Dermis microvascular lymphatic vessel endothelial cell (primary cell): ENCODE results near the gene NOC2L. TPM values are rescaled to one million over a fixed set of nuclear protein-coding genes. Genes with fewer than 3 reads are reported as not detected.
"Not testable (repeated sequence)": the region's sequence is repeated elsewhere in the genome, so short reads cannot be mapped to it uniquely, and the experiment has no call there.

Source experiments
- DNase-seq, 2 donors: peaks; one replicate each; pipeline versions ENCODE4 v3.0.0 to v3.0.0-alpha.2; 2010; ENCODE audit warnings: low read depth in 2 of 2
- total RNA-seq: library from RNA; depleted of rRNA; stranded (reverse); fragments of >200 nt; gene quantifications from 2 replicates; pipeline ENCODE4 v1.2.1, GENCODE V29; 2014

The NOC2L gene
- total RNA-seq, 1 donor from 2014 or later, result 67.9 TPM

DNA sequence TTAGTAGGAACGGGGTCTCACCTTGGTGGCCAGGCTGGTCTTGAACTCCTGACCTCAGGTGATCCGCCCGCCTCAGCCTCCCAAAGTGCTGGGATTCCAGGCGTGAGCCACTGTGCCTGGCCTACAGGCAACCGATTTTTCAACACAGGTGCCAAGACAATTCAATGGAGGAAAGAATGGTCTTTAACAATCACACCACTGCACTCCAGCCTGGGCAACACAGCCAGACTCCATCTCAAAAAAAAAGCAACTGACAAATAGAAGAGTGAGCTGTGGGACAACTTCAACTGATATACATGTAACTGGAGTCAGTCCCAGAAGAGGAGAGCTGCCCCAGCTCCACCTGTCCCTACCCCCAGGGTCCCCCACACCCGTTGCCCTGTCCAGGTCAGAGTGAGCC lies 35.5 kb upstream of the NOC2L start:
- not testable (repeated sequence) for DNase-seq

GRCh38 chr1:993379-993995 lies 34.4 kb upstream of the NOC2L start:
- DNase-seq, result no peak

DNA sequence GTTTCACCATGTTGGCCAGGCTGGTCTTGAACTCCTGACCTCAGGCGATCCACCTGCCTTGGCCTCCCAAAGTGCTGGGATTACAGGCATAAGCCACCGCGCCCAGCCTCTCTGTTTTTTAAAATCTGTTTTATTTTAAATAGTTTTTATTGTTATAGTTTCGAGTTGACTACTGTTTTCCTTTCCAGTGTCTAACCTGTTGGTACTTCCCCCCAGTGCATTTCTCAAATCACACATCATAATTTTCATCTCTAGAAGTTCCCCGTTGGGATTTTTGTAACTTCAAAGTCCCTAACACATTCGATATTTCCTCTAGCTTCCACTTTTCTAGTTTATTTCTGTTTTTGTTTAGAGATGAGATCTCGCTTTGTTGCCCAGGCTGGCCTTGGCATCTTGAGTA lies 33.3 kb upstream of the NOC2L start:
- DNase-seq, result no peak

- no peak for DNase-seq
Measured at GRCh38 chr1:991895-992294, 32.8 kb upstream of the NOC2L start.

DNA sequence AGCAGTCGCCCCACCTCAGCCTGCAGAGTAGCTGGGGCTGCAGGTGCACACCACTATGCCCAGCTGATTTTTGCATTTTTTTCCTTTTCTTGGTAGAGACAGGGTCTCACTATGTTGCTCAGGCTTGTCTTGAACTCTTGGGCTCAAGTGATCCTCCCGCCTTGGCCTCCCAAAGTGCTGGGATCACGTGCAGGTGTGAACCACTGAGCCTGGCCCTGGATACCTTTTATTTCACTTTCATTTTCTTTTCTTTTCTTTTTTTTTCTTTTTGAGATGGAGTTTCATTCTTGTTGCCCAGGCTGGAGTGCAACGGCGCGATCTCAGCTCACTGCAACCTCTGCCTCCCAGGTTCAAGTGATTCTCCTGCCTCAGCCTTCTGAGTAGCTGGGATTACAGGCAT lies 32.2 kb upstream of the NOC2L start:
- DNase-seq, result not testable (repeated sequence)

GRCh38 chr1:988061-988460 lies 29.0 kb upstream of the NOC2L start:
- DNase-seq, result not testable (repeated sequence)

- DNase-seq, result no peak
Measured at GRCh38 chr1:985126-985525, 26.1 kb upstream of the NOC2L start.

GRCh38 chr1:984476-984814 lies 25.4 kb upstream of the NOC2L start:
- no peak for DNase-seq

GRCh38 chr1:983798-984475 lies 24.9 kb upstream of the NOC2L start:
- peak in 1 of 2 donors; percentile 33 for DNase-seq

DNA sequence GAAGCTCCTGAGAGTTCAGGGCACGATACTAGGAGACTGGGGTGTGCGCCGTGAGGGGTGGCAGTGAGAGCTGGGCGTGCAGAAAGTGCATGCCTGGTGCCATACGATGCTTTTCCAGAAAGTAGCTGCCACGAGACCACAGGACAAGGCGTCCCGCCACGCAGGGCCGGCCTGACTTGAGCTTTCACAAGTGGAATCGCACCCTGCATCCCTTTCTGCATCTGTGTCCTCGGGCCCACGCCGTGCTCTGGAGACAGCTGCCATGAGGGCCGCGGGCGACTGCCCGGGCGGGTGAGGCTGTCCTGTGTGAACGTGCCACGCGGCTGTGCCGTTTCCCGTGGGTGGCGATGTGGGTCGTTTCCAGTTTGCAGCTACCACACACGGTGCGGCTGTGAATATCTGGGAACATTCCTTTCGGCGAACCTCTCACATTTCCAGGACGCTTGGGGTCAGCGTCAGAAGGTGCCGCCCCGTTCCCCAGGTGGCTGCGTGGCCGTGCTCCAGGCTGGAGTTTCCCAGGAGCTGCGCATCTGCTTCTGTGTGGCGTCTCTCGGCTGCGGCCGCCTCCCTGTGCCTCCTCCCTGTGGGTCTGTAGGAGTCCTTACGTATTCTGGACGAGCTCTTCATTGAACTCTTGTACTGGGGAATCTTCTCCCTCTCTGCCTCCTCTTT lies 23.8 kb upstream of the NOC2L start:
- DNase-seq, result no peak

DNA sequence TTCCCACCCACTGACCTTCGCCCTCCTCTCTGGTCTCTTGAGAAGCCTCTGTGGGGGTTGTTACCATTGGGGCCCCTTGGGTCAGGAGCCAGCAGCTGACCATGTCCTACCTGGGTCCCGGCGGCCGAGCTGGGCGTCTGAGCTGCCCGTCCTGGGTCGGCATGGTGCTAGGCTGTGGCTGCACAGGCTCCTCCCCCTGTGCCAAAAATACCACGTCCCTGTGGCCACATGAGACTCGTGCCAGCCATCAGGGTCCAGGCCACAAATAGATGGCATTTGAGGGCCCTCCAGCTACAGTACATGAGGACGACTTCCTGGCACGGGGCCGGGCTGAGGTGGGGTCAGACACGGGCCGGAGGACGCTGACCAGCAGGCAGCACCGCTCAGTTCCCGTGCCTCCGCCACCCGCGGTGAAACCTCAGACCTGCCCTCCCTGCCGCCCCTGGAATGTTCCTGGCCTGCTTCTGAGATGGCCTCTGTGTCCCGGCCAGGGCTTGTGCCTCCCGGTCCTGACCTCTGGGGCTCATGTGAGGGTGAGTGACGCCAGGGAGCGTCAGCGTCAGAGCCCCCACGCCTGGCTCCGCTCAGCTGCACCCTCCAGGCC lies 23.0 kb upstream of the NOC2L start, which contains the start of gene PERM1:
Gene PERM1, minus strand, starts transcription at position 139 of the 604 bp plus-strand sequence. CDS start 1,064 bp downstream, outside the sequence.
- no peak for DNase-seq

- no peak for DNase-seq
Measured at GRCh38 chr1:981491-981954, 22.5 kb upstream of the NOC2L start.

- DNase-seq, result no peak
Measured at GRCh38 chr1:980602-981395, 21.7 kb upstream of the NOC2L start.

DNA sequence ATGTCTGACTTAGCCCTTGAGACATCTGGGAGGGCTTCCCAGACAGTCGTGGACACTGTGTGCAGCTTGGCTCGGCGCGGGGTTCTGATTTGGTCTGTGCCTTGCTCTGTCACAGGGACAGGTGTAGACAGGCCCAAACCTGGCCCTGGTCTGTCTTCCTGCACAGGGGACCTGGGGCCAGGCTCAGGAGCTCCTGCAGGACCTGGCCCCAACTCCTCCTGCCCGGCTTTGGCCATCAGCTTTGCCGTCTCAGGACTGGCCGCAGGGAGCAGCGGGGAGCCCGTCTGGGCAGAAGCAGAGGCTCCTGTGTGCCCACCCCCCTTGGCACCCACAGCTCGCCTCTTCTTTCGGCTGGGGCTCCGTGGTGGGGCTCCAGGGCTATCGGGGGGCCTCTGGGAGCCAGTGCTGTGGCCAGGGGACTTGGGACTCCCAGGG lies 21.1 kb upstream of the NOC2L start:
- no peak for DNase-seq

DNA sequence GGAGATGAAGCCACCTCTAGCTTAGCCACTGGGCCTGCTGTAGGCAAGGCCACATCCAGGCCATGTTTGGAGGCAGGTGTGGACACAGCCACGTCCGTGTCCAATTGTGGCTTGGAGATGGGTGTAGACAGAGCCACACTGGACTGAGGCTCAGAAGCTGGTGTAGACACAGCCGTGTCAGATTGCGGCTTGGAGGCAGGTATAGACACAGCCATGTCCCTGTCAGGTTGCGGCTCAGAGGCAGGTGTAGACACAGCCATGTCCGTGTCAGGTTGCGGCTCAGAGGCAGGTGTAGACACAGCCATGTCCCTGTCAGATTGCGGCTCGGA lies 20.7 kb upstream of the NOC2L start:
- DNase-seq, result no peak

GRCh38 chr1:978835-979743 lies 20.0 kb upstream of the NOC2L start:
- no peak for DNase-seq

GRCh38 chr1:978069-978834 lies 19.2 kb upstream of the NOC2L start:
- no peak for DNase-seq

DNA sequence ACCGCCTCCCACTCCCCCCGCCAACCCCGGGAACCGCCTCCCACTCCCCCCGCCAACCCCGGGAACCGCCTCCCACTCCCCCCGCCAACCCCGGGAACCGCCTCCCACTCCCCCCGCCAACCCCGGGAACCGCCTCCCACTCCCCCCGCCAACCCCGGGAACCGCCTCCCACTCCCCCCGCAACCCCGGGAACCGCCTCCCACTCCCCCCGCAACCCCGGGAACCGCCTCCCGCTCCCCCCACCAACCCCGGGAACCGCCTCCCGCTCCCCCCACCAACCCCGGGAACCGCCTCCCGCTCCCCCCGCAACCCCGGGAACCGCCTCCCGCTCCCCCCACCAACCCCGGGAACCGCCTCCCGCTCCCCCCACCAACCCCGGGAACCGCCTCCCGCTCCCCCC lies 17.7 kb upstream of the NOC2L start:
- not testable (repeated sequence) for DNase-seq

DNA sequence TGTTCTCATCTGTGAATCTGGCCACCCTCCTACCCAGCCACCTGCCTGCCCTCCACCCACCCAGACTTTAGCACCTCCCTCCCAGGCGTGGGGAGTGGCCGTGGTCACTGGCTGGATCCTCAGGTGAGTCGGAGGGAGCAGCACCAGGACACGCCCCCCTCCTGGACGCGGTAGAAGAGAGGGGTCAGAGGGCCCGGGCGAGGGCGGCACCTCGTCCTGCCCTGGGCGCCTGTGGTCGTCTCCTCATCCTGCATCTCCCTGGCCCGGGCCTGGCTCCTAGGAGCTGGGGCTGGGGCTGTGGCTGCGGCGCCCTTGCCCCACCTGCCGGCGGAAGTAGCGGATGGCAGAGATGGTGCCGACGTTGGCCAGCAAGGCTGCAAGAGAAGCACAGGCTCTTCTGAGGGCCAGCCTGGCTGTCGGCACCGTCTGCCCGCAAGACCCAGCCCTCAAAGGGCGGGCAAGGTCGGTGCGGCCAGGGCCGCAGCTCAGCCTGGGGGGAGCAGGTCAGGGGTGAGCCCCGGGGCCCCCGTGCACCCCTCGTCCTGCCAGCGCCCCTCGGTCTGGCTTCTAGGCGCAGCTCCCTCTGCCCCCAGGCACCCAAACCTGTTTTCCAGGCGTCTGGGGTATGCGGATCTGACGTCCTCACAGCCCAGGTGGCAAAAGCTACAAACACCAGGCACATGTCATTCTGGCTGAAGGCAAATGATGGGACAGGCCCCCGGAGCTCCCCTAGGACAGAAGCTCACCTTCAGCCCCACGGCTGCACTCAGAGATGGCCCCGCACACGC lies 17.0 kb upstream of the NOC2L start:
- peak in 1 of 2 donors; percentile 39 for DNase-seq
